Psoas muscle (tissue), 8 donors: ENCODE data around the gene TSNAX. TPM values are rescaled to one million over a fixed set of nuclear protein-coding genes. Genes with fewer than 3 reads are reported as not detected.

Source experiments
- ATAC-seq, 4 donors: fragments of 200-7000 bp; cut with Tn5 transposase; one replicate each; pipeline ENCODE4 v1.9.1; 2020; ENCODE audit warnings: moderate library complexity in 3 of 4, mild to moderate bottlenecking in 2 of 4
- DNase-seq, 2 donors: peaks; one replicate each; pipeline ENCODE4 v3.0.0-alpha.2; 2020
- H3K27ac ChIP-seq: fragments of 200-600 bp; one replicate; pipeline ENCODE4 v1.8.0; 2022
- H3K27me3 ChIP-seq, 3 donors: fragments of 200-600 bp in 1 of 3; one replicate each; pipeline versions ENCODE4 v1.6.1 to v1.8.0; 2013 to 2022; ENCODE audit warnings: low read length in 2 of 3, mild to moderate bottlenecking in 2 of 3, moderate library complexity in 1 of 3; ENCODE audit not compliant: insufficient read depth in 3 of 3
- H3K36me3 ChIP-seq, 2 donors: fragments of 200-600 bp in 1 of 2; one replicate each; pipeline versions ENCODE4 v1.6.1 to v1.8.0; 2013 to 2022; ENCODE audit warnings: low read depth in 1 of 2, mild to moderate bottlenecking in 1 of 2, moderate library complexity in 1 of 2; ENCODE audit not compliant: insufficient read depth in 1 of 2
- H3K4me1 ChIP-seq: fragments of 200-600 bp; one replicate; pipeline ENCODE4 v1.8.0; 2022
- H3K4me3 ChIP-seq: fragments of 200-600 bp; one replicate; pipeline ENCODE4 v1.8.0; 2022; ENCODE audit warnings: mild to moderate bottlenecking
- H3K9me3 ChIP-seq: fragments of 200-600 bp; one replicate; pipeline ENCODE4 v1.8.0; 2022
- CTCF ChIP-seq: fragments of 200-600 bp; IDR thresholded peaks from one replicate; pipeline ENCODE4 v1.8.0; 2022; ENCODE audit warnings: antibody characterized with exemption
- WGBS, 3 donors: extraction: QIAGEN DNeasy Blood & Tissue Kit; methylation state at CpG; one replicate each; pipeline versions ENCODE4 v1.1.6 to v1.1.7; 2013; 5-methylcytosine and 5-hydroxymethylcytosine counted together
- intact Hi-C, 2 donors: fragments of 100-400 bp; cut with DNase I; formaldehyde crosslinking; loops; one replicate each; pipeline versions ENCODE4 v1.11.0 to v1.14.2; 2022
- polyA plus RNA-seq, 3 donors: library from polyadenylated mRNA; stranded (reverse); fragments of 200-250 nt; gene quantifications; one replicate each; pipeline ENCODE4 v1.2.3, GENCODE V29; 2013
- total RNA-seq, 4 donors: library from RNA; stranded (reverse); fragmentation: NEBNext Ultra II Directional in 2 of 4; extraction: Animal tissue kit (Norgen Biotek cat#: 25700) in 2 of 4; gene quantifications; one replicate each; pipeline versions ENCODE4 v1.2.1 to v1.2.4, GENCODE V29; 2021 to 2023
- donor health status: healthy with polysubstance abuse.
- donor health status: DM: no; HTN: no; CAD: no; lungs with moderate emphysema.
- donor health status: Bipolar disorder and iron deficiency.
- donor health status: healthy.
- donor health status: DM: yes; HTN: yes; CAD: no.
- donor health status: DM: no; HTN: no; CAD: no.
- donor health status: DM: no; HTN: no; CAD: no.
- donor health status: DM: yes; HTN: yes; CAD: no.

The TSNAX gene
- total and polyA plus RNA-seq, 7 donors: 18.0 to 108 (median 41.3) TPM

- intact Hi-C loops: no loop called here
- WGBS, 3 donors: 50 to 57% (median 55%) methylated on average over 8 of the region's 8 CpGs
- TF ChIP-seq CTCF: no peak
Measured at GRCh38 chr1:231605149-231606100, 77.0 kb downstream of the TSNAX start.

GRCh38 chr1:231606712-231607111 lies 78.2 kb downstream of the TSNAX start:
- H3K27me3 ChIP-seq: no peaks in the 10 kb centered on the region
- peaks cover 6% of the 10 kb centered on the region for H3K4me1 ChIP-seq
- intact Hi-C loops: no loop called here
- ATAC-seq (no peak), DNase-seq (no peak)
- no peak overlapping the region for H3K4me3 ChIP-seq
- H3K9me3 ChIP-seq: no peaks in the 10 kb centered on the region
- TF ChIP-seq CTCF: no peak
- 70 to 82% (median 74%) methylated on average over 4 of the region's 4 CpGs for WGBS, 3 donors
- H3K36me3 ChIP-seq: no peaks in the 10 kb centered on the region
- no peak overlapping the region for H3K27ac ChIP-seq

More at GRCh38 chr1:231605149-231606100, 77.0 kb downstream of the TSNAX start:
- DNase-seq (no peak), ATAC-seq (no peak)
- H3K27ac ChIP-seq: no peak overlapping the region
- no peaks in the 10 kb centered on the region for H3K9me3 ChIP-seq
- no peaks in the 10 kb centered on the region for H3K36me3 ChIP-seq
- H3K4me3 ChIP-seq: no peak overlapping the region
- H3K4me1 ChIP-seq: peaks cover 8% of the 10 kb centered on the region
- no peaks in the 10 kb centered on the region for H3K27me3 ChIP-seq

- DNase-seq (no peak), ATAC-seq (no peak)
- H3K4me1 ChIP-seq: no peaks in the 10 kb centered on the region
- H3K27me3 ChIP-seq: no peaks in the 10 kb centered on the region
- intact Hi-C loops: no loop called here
- TF ChIP-seq CTCF: no peak
- H3K36me3 ChIP-seq: no peaks in the 10 kb centered on the region
- H3K4me3 ChIP-seq: no peak overlapping the region
- H3K9me3 ChIP-seq: no peaks in the 10 kb centered on the region
- 87 to 91% (median 89%) methylated on average over 2 of the region's 2 CpGs for WGBS, 3 donors
- no peak overlapping the region for H3K27ac ChIP-seq
Measured at GRCh38 chr1:231610388-231610787, 81.9 kb downstream of the TSNAX start.

- Histone ChIP-seq H3K36me3 (no peaks in the 10 kb centered on the region), H3K4me3 (no peak overlapping the region), H3K27ac (no peak overlapping the region), H3K9me3 (no peaks in the 10 kb centered on the region), H3K4me1 (no peaks in the 10 kb centered on the region), H3K27me3 (no peaks in the 10 kb centered on the region)
- WGBS, 3 donors: 78 to 87% (median 85%) methylated on average over 5 of the region's 5 CpGs
- ATAC-seq (no peak), DNase-seq (no peak)
- intact Hi-C loops: no loop called here
- no peak for TF ChIP-seq CTCF
Measured at GRCh38 chr1:231611111-231611510, 82.6 kb downstream of the TSNAX start.
